ENCODE data around the gene ZNF514.
"Not testable (repeated sequence)": the region's sequence is repeated elsewhere in the genome, so short reads cannot be mapped to it uniquely, and the experiment has no call there.

Gene ZNF514

GRCh38 chr2:95121407-95122196 is 38.0 kb downstream of the ZNF514 start, which contains the start of gene MRPS5:
Gene MRPS5, minus strand, starts transcription at chr2:95121808. Its CDS starts 17 bp downstream, at chr2:95121791.
- DNase-seq: peak; percentile 65

GRCh38 chr2:95121093-95121406 is 38.6 kb downstream of the ZNF514 start:
- DNase-seq: no peak

- DNase-seq: peak; percentile 49
Measured at GRCh38 chr2:95115418-95115817, 44.2 kb downstream of the ZNF514 start.

- DNase-seq: no peak
Measured at GRCh38 chr2:95113464-95113863, 46.2 kb downstream of the ZNF514 start.

- no peak for DNase-seq
Measured at GRCh38 chr2:95110395-95110794, 49.3 kb downstream of the ZNF514 start.

GRCh38 chr2:95109260-95109659 is 50.4 kb downstream of the ZNF514 start:
- DNase-seq: no peak

GRCh38 chr2:95106081-95106480 is 53.6 kb downstream of the ZNF514 start:
- DNase-seq: no peak

GRCh38 chr2:95104606-95105005 is 55.0 kb downstream of the ZNF514 start:
- DNase-seq: no peak

GRCh38 chr2:95099910-95100309 is 59.7 kb downstream of the ZNF514 start:
- no peak for DNase-seq

- DNase-seq: not testable (repeated sequence)
Measured at GRCh38 chr2:95098273-95098672, 61.4 kb downstream of the ZNF514 start.

Data from fibroblast of upper back skin (primary cell).